GM18505 (cell line): ENCODE measurements around the gene NAIP.
"Not testable (repeated sequence)": the region's sequence is repeated elsewhere in the genome, so short reads cannot be mapped to it uniquely, and the experiment has no call there.

Source experiments
- ATAC-seq: cut with Tn5 transposase; IDR thresholded peaks from one replicate; pipeline ENCODE4 v1.9.1; 2021; ENCODE audit not compliant: unreplicated experiment
- POLR2A ChIP-seq: IDR thresholded peaks from 4 replicates; pipeline ENCODE4 v1.6.1; 2011; ENCODE audit warnings: borderline replicate concordance; ENCODE audit not compliant: insufficient read depth, insufficient read length; ENCODE audit errors: extremely low read depth

The NAIP gene

GRCh38 chr5:71025289-71025953 is at the start of gene NAIP:
TSS of gene NAIP (minus strand) at chr5:71025339. CDS start at chr5:71012915, 12,424 bp downstream.
- ATAC-seq = not testable (repeated sequence)

DNA sequence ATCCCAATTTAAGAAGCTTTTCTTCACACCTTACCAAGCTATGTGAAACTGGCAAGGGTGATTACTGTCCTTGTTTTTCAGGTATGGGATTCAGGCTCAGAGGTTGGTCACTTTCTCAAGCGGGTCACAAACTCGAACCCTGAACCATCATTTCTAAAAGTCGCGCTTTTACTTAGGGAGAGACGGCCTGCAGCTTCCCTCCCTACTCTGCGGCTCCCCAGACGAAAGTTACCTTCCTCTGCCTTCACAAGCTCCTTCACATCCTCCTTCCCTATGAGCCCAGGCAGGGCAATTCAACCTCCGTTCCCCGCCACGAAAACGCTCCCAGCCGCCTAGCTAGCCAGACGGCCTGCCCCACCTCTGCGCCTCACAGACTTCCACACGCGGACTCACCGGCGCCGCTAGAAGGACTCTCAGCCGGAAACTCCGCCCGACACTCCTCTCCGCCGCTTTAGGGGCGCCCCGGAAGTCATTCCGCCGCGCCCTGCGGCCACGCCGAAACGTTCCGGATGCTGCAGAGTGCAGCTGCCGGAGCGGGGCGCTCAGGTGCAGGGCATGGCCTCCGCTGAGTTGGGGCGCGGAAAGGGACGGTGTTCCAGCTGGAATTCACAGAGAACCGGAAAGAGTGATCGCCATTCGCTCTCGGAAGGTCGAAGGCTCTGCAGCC is 42.3 kb upstream of the NAIP start, which contains the start of gene GTF2H2:
GTF2H2 (minus strand) TSS at position 415 of the 667 bp plus-strand sequence. CDS start 4,913 bp downstream, outside the sequence.
- peak; percentile 96 for ATAC-seq

- not testable (repeated sequence) for ATAC-seq
Measured at GRCh38 chr5:71061322-71061721, 36.2 kb upstream of the NAIP start.

DNA sequence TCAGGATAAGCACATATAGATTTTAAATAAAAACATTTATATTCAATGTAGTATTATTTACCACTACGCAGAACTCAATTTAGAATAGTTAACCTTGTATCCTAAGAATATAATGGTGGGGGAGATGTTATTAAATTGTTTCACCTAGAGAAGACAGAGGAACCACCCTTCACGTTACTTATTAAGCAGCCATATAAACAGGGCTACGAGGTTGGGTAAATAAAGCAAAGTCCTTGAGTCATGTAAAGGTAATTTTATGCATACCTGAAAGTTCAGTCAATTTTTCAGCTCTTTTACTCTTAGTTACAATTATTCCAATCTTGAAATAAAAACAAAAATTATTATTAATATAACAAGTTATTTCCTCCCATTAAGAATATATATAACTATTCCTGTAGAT is 34.3 kb upstream of the NAIP start:
- ATAC-seq = not testable (repeated sequence)

- not testable (repeated sequence) for ATAC-seq
Measured at GRCh38 chr5:71044808-71045207, 19.7 kb upstream of the NAIP start.

DNA sequence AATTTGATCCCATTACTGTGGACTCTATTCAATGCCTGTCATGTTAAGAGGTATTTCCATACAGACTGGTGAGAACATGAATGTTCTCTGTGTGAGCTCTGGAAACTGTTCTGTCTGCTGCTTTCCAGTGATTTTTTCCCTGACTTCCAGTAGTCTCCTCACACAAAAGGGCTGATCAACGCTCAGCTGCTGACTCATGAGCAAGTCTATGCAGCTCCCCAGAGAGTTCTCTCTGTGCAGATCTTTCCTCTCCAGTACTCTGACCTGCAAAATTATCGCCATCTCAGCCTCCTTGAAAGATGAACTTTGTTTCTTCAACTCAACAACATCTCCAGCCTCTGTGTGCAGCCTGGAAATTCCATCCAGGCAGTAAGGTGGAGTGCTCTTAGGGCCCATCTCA is 19.0 kb upstream of the NAIP start:
- ATAC-seq = not testable (repeated sequence)

- ATAC-seq = not testable (repeated sequence)
Measured at GRCh38 chr5:71031046-71031776, 6.1 kb upstream of the NAIP start.

DNA sequence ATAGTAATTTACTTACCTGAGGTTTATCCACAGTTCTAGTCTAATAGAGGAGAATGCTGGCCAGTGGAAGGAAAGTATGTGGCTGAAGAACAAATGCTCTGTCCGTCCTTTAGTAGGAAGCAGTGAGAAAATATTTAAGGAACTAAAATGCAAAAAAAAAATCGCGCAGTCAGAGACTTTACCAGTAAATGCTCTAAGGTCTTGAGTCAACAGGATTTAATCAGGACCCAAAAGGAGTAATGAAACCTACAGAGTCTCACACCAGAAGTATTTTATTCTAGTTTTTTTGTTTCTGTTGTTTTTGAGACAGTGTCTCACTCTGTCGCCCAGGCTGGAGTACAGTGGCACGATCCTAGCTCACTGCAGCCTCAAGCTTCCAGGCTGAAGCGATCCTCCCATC is 4.5 kb downstream of the NAIP start:
- not testable (repeated sequence) for ATAC-seq

DNA sequence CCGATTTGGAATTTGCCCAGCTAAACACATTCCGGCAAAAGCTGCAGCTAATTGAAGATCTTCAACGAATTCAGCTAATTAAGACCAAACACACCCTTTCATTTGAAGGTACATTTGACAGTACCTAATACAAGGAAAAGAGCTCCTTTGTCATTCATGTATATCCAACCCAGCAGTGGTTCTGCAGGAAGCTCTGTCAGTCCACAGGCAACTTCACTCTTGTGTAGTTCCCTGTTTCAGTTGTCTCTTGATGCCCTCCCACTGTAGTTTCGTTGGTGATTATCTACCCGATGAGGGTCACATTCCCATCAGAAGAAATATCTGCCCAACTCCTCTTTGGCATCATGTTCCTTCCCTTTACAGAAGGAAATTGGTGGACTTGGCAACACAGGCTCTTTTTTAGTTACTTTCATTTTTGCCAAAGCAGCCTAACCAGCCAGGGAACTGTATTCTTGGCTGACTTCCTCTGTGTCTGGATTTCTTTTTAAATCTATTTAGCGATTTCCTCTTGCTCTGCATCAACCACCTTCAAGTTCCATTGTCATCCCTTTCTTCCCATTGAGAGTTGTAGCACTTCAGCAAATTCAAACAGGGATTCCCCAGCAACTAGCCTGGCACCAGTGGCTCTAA is 6.6 kb downstream of the NAIP start:
- not testable (repeated sequence) for ATAC-seq

- no peak for TF ChIP-seq POLR2A
- ATAC-seq = no peak
Measured at GRCh38 chr5:71014176-71014575, 11.0 kb downstream of the NAIP start.

DNA sequence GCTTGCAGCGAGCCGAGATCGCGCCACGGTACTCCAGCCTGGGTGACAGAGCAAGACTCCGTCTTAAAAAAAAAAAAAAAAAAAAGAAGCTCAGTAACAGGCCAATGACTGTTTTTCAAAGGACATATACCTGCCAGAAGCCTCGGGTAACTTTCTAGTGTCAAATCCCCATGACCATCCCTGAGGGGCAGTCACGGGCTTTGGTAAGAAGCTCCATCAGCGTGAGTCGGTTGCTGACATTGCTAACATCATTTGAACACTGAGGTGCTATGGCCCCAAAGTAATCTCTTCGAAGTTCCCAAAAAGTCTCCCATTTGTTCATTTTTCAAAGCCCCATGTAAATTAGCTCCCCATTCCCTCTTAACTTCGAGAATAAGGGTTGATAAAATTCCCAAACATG is 11.6 kb downstream of the NAIP start:
- ATAC-seq = no peak
- no peak for TF ChIP-seq POLR2A

GRCh38 chr5:71011194-71011792 is 13.8 kb downstream of the NAIP start:
- TF ChIP-seq POLR2A = no peak
- ATAC-seq = no peak

GRCh38 chr5:71006983-71007382 is 18.2 kb downstream of the NAIP start:
- not testable (repeated sequence) for ATAC-seq

DNA sequence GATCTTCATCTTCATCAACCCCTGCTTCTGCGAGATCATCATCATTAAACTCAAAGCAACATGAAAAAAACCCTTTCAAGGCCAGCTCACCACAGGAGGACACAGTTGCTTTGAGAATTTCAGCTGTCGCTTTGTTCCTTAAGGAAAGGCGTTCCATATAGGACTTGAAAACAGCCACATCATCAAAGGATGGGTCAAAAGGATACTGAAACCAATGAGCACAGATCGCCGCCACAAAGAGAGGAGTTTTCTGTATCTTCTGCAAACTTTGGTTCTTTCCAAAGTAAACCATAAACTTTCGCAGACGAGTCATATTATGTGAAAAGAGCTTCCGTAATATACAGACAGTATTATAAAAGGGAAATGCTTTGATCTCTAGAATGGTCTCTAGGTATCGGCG is 40.3 kb downstream of the NAIP start:
- not testable (repeated sequence) for ATAC-seq

DNA sequence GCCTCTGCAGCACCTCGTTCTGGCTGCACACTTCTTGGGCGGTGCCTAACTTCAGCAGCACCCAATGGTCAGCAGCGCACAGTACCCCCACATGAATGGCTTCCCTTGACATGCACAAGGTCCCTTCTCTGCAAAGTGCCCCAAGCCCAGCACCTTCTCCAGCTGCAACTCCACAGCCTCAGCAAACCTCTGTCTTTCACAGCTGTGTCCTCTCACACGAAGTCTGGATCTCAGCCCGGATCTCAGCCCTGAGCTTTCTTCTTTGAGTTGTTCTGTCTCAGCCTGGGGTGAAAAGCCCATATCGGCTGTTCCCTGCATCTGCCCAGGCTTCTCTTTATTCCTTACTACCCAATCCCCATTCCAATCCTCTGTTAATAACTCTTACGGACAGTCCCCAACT is 57.9 kb downstream of the NAIP start:
- not testable (repeated sequence) for ATAC-seq

GRCh38 chr5:70964531-70964930 is 60.6 kb downstream of the NAIP start:
- ATAC-seq = not testable (repeated sequence)

- not testable (repeated sequence) for ATAC-seq
Measured at GRCh38 chr5:70953068-70953467, 72.1 kb downstream of the NAIP start.

GRCh38 chr5:70932560-70932959 is 92.6 kb downstream of the NAIP start:
- not testable (repeated sequence) for ATAC-seq

GRCh38 chr5:70931709-70932368 is 93.3 kb downstream of the NAIP start:
- not testable (repeated sequence) for ATAC-seq
